ENCODE results near the gene COL27A1. TPM values are rescaled to one million over a fixed set of nuclear protein-coding genes. Genes with fewer than 3 reads are reported as not detected.

Gene COL27A1
- total RNA-seq, 2 donors from 2014 or later = 2.7 to 3.7 TPM

GRCh38 chr9:114282926-114283325, 127.6 kb downstream of the COL27A1 start:
- DNase-seq (peak; percentile 0 to 5), ATAC-seq (no peak)
- intact Hi-C loops (cut with DNase I, micrococcal nuclease) = loop anchor here in 1 of 2 donors (10.0 kb wide), 1 partner anchor 128 kb away; the partner anchor contains the start of gene COL27A1

- ATAC-seq (no peak), DNase-seq (peak; percentile 3 to 20)
- intact Hi-C loops (cut with DNase I, micrococcal nuclease) = loop anchor here in 1 of 2 donors (10.0 kb wide), 1 partner anchor 129 kb away; the partner anchor contains the start of gene COL27A1
Observed at GRCh38 chr9:114283551-114284111, 128.3 kb downstream of the COL27A1 start.

GRCh38 chr9:114284316-114285060, 129.2 kb downstream of the COL27A1 start:
- peak; percentile 1 to 15 for DNase-seq
- intact Hi-C loops (cut with DNase I, micrococcal nuclease) = loop anchor here in 1 of 2 donors (10.0 kb wide), 1 partner anchor 130 kb away; the partner anchor contains the start of gene COL27A1
- ATAC-seq = no peak

- no peak for ATAC-seq
- peak; percentile 23 to 28 for DNase-seq
- intact Hi-C loops (cut with DNase I, micrococcal nuclease) = loop anchor here in 1 of 2 donors (10.0 kb wide), 1 partner anchor 131 kb away; the partner anchor contains the start of gene COL27A1
Observed at GRCh38 chr9:114285166-114285867, 130.0 kb downstream of the COL27A1 start.

- DNase-seq (peak; percentile 1 to 10), ATAC-seq (no peak)
- intact Hi-C loops (cut with DNase I, micrococcal nuclease) = loop anchor here in 1 of 2 donors (10.0 kb wide), 1 partner anchor 131 kb away; the partner anchor contains the start of gene COL27A1
Observed at GRCh38 chr9:114286146-114286679, 130.9 kb downstream of the COL27A1 start.

GRCh38 chr9:114287001-114287762, 131.8 kb downstream of the COL27A1 start:
- DNase-seq (peak; percentile 2 to 20), ATAC-seq (no peak)
- intact Hi-C loops (cut with DNase I, micrococcal nuclease) = loop anchor here in 1 of 2 donors (10.0 kb wide), 1 partner anchor 132 kb away; the partner anchor contains the start of gene COL27A1

- intact Hi-C loops (cut with DNase I, micrococcal nuclease) = loop anchor here in 1 of 2 donors (10.0 kb wide), 1 partner anchor 133 kb away; the partner anchor contains the start of gene COL27A1
- peak; percentile 1 to 20 for DNase-seq
- no peak for ATAC-seq
Observed at GRCh38 chr9:114287763-114288192, 132.4 kb downstream of the COL27A1 start.

GRCh38 chr9:114288193-114289091, 133.1 kb downstream of the COL27A1 start:
- DNase-seq = peak in 1 of 2 donors; percentile 18

GRCh38 chr9:114289106-114289505, 133.8 kb downstream of the COL27A1 start:
- DNase-seq = peak in 1 of 2 donors; percentile 8
- intact Hi-C loops (cut with DNase I, micrococcal nuclease) = loop anchor here in 1 of 2 donors (10.0 kb wide), 1 partner anchor 134 kb away; the partner anchor contains the start of gene COL27A1

More at GRCh38 chr9:114288193-114289091, 133.1 kb downstream of the COL27A1 start:
- no peak for ATAC-seq
- intact Hi-C loops (cut with DNase I, micrococcal nuclease) = loop anchor here in 1 of 2 donors (10.0 kb wide), 1 partner anchor 134 kb away; the partner anchor contains the start of gene COL27A1

GRCh38 chr9:114289571-114290481, 134.5 kb downstream of the COL27A1 start:
- intact Hi-C loops (cut with DNase I, micrococcal nuclease) = loop anchor here (5.0 to 10.0 kb wide), 2 partner anchors 135 to 183 kb away; partner anchors contain the start of gene COL27A1 (in 1 of the 2)
- ATAC-seq (no peak), DNase-seq (peak in 1 of 2 donors; percentile 13)

More at GRCh38 chr9:114289106-114289505, 133.8 kb downstream of the COL27A1 start:
- ATAC-seq = no peak

- ATAC-seq = peak; percentile 16
- intact Hi-C loops (cut with DNase I, micrococcal nuclease) = loop anchor here in 1 of 2 donors (5.0 kb wide), 1 partner anchor 183 kb away; no protein-coding TSS in a partner anchor
- peak in 1 of 2 donors; percentile 18 for DNase-seq
Observed at GRCh38 chr9:114290561-114290986, 135.2 kb downstream of the COL27A1 start.

GRCh38 chr9:114291064-114291474, 135.7 kb downstream of the COL27A1 start:
- ATAC-seq = peak; percentile 47
- intact Hi-C loops (cut with DNase I, micrococcal nuclease) = loop anchor here in 1 of 2 donors (5.0 kb wide), 1 partner anchor 184 kb away; no protein-coding TSS in a partner anchor
- DNase-seq = peak; percentile 41 to 75

- DNase-seq = peak in 1 of 2 donors; percentile 16
- intact Hi-C loops (cut with DNase I, micrococcal nuclease) = loop anchor here in 1 of 2 donors (5.0 kb wide), 1 partner anchor 185 kb away; no protein-coding TSS in a partner anchor
- ATAC-seq = no peak
Observed at GRCh38 chr9:114291886-114292590, 136.7 kb downstream of the COL27A1 start.

- ATAC-seq = no peak
- intact Hi-C loops (cut with DNase I, micrococcal nuclease) = loop anchor here in 1 of 2 donors (5.0 kb wide), 1 partner anchor 187 kb away; no protein-coding TSS in a partner anchor
- no peak for DNase-seq
Observed at GRCh38 chr9:114294664-114295063, 139.3 kb downstream of the COL27A1 start.
